ENCODE results near the gene TTC23. TPM values are rescaled to one million over a fixed set of nuclear protein-coding genes. Genes with fewer than 3 reads are reported as not detected.

TTC23 gene
- total and polyA plus RNA-seq, 9 of the 15 experiments (the other 6 are each of a cell fraction or from before 2014, with no cell fraction given): 0.41 to 4.5 (median 2.5) TPM

GRCh38 chr15:99250857-99251841, 1.8 kb upstream of the TTC23 start, which contains the start of gene LRRC28 (continued):
- TF ChIP-seq NFRKB (IDR thresholded peaks at IDR 0.05; ENCODE audit: low read depth) (peak; percentile 90; the same call in 1 of the 2 replicates), MAZ (CRISPR knock-in tag; conservative IDR thresholded peaks at IDR 0.05 in 1 of 2, IDR thresholded peaks at IDR 0.05 in 1 of 2) (peak; percentile 80 to 87), HNRNPLL (IDR thresholded peaks at IDR 0.05; ENCODE audit: low read depth, low read length, poor library complexity, severe bottlenecking) (peak; percentile 79), STAT6 (CRISPR knock-in tag; IDR thresholded peaks at IDR 0.05) (0 out of 2 replicates have a peak, but pooled peaks have one; percentile 74), NFYB (IDR thresholded peaks at IDR 0.05; ENCODE audit: extremely low read depth, insufficient read length) (peak; percentile 75), ZNF197 (CRISPR knock-in tag; IDR thresholded peaks at IDR 0.05; ENCODE audit: low read depth) (peak; percentile 77; the same call in 1 of the 2 replicates), HDAC2 (IDR thresholded peaks at IDR 0.05) (peak; percentile 25; the same call in 1 of the 2 replicates), MEF2D (tag; conservative IDR thresholded peaks at IDR 0.05; ENCODE audit: low read depth) (no peak), RNF2 (IDR thresholded peaks at IDR 0.05) (0 out of 2 replicates have a peak, but pooled peaks have one; percentile 53), ARHGAP35 (IDR thresholded peaks at IDR 0.05; ENCODE audit: partially characterized antibody) (peak; percentile 94), CXXC5 (CRISPR knock-in tag; IDR thresholded peaks at IDR 0.05) (peak; percentile 63), RBFOX2 (IDR thresholded peaks at IDR 0.05; ENCODE audit: low read depth, low read length) (peak; percentile 87), SP2 (IDR thresholded peaks at IDR 0.05; ENCODE audit: extremely low read depth, low read depth, low read length, poor library complexity, severe bottlenecking) (peak; percentile 64), HDAC1 (IDR thresholded peaks at IDR 0.05) (peak in 1 of 2 experiments; percentile 29; a peak in 1 of 4 replicates), ZBED1 (IDR thresholded peaks at IDR 0.05) (no peak; the same call in 1 of the 2 replicates), SUPT5H (IDR thresholded peaks at IDR 0.05) (peak; percentile 90), TBP (optimal IDR thresholded peaks at IDR 0.05; ENCODE audit: low read depth, low read length) (peak; percentile 81), E2F3 (CRISPR knock-in tag; IDR thresholded peaks at IDR 0.05) (peak; percentile 39), ZNF717 (CRISPR knock-in tag; IDR thresholded peaks at IDR 0.05) (no peak), GABPB1 (CRISPR knock-in tag; IDR thresholded peaks at IDR 0.05) (peak; percentile 87), ASH1L (IDR thresholded peaks at IDR 0.05; ENCODE audit: borderline replicate concordance, low read depth, partially characterized antibody) (peak; percentile 75), JUND (IDR thresholded peaks at IDR 0.05; ENCODE audit: borderline replicate concordance, low read depth, low read length) (no peak), JUND (tag; IDR thresholded peaks at IDR 0.05; ENCODE audit: borderline replicate concordance, low read depth, low read length) (peak; percentile 53; the same call in 1 of the 3 replicates), CREM (IDR thresholded peaks at IDR 0.05; ENCODE audit: low read depth) (peak; percentile 41), NFIC (IDR thresholded peaks at IDR 0.05) (peak; percentile 62), GTF2E2 (tag; IDR thresholded peaks at IDR 0.05) (peak; percentile 93)

Measured in K562 (cell line).